Omental fat pad (tissue), 4 donors: Measurements from ENCODE around the gene LHFPL6. TPM values are rescaled to one million over a fixed set of nuclear protein-coding genes. Genes with fewer than 3 reads are reported as not detected.

Experiments
- ATAC-seq: fragments of 150-250 bp; one replicate; pipeline ENCODE4 v1.9.1; 2016; ENCODE audit warnings: mild to moderate bottlenecking, moderate library complexity; ENCODE audit not compliant: low FRiP score
- DNase-seq: peaks from one replicate; pipeline ENCODE4 v3.0.0-alpha.2; 2019; ENCODE audit warnings: low spot score
- total RNA-seq, 4 donors: library from RNA; depleted of rRNA; stranded (reverse); fragments of >200 nt; gene quantifications; one replicate each; pipeline ENCODE4 v1.1.0, GENCODE V29; 2016
- TF ChIP-seq, protein P1 (sequence below), 3 donors: fragments of 450-650 bp; IDR thresholded peaks; one replicate each; pipeline ENCODE4 v1.5.1; 2016 to 2017; ENCODE audit warnings: antibody characterized with exemption in 3 of 3, mild to moderate bottlenecking in 3 of 3, moderate library complexity in 2 of 3

Gene LHFPL6
- total RNA-seq: 100 to 1,000 TPM in 3 of 4 donors, 10 to 100 TPM in 1; 66.1 to 208 (median 109) TPM

GRCh38 chr13:39602614-39603366 is at the start of gene LHFPL6:
TSS of gene LHFPL6 (minus strand) at chr13:39603193.
- DNase-seq (peak; percentile 71), ATAC-seq (peak; percentile 99)
- TF ChIP-seq, protein P1, sequence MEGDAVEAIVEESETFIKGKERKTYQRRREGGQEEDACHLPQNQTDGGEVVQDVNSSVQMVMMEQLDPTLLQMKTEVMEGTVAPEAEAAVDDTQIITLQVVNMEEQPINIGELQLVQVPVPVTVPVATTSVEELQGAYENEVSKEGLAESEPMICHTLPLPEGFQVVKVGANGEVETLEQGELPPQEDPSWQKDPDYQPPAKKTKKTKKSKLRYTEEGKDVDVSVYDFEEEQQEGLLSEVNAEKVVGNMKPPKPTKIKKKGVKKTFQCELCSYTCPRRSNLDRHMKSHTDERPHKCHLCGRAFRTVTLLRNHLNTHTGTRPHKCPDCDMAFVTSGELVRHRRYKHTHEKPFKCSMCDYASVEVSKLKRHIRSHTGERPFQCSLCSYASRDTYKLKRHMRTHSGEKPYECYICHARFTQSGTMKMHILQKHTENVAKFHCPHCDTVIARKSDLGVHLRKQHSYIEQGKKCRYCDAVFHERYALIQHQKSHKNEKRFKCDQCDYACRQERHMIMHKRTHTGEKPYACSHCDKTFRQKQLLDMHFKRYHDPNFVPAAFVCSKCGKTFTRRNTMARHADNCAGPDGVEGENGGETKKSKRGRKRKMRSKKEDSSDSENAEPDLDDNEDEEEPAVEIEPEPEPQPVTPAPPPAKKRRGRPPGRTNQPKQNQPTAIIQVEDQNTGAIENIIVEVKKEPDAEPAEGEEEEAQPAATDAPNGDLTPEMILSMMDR (IDR thresholded peaks at IDR 0.05): no peak

- TF ChIP-seq, protein P1 (IDR thresholded peaks at IDR 0.05): no peak
- ATAC-seq (no peak), DNase-seq (no peak)
These were observed 43.1 kb upstream of the LHFPL6 start for GRCh38 chr13:39646122-39646521.

- DNase-seq (no peak), ATAC-seq (no peak)
- TF ChIP-seq, protein P1 (IDR thresholded peaks at IDR 0.05): no peak
These were observed 38.7 kb upstream of the LHFPL6 start for GRCh38 chr13:39641645-39642044.

GRCh38 chr13:39637890-39638289 is 34.9 kb upstream of the LHFPL6 start:
- TF ChIP-seq, protein P1 (IDR thresholded peaks at IDR 0.05): no peak
- ATAC-seq (no peak), DNase-seq (no peak)

- TF ChIP-seq, protein P1 (IDR thresholded peaks at IDR 0.05): no peak
- ATAC-seq: no peak
- DNase-seq: no peak
These were observed 32.6 kb upstream of the LHFPL6 start for GRCh38 chr13:39635564-39635963.

- TF ChIP-seq, protein P1 (IDR thresholded peaks at IDR 0.05): no peak
- no peak for DNase-seq
- ATAC-seq: no peak
These were observed 30.0 kb upstream of the LHFPL6 start for GRCh38 chr13:39632994-39633393.

DNA sequence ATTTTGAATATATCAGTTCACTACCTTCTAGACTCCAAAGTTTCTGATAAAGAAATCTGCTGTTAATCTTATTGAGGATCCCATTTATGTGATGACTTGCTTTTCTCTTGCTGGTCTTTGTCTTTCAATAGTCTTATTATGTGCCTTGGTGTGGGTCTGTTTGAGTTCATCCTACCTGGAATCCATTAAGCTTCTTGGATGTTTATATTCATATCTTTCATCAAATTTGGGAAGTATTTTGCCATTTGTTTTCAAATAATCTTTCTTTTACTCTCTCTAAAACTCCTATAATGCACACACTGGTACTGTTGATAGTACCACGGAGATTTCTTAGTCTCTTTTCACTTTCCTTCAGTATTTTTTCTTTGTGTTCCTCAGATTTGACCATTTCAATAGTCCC is 28.3 kb upstream of the LHFPL6 start:
- DNase-seq (no peak), ATAC-seq (no peak)

More for the DNA sequence above, 28.3 kb upstream of the LHFPL6 start:
- TF ChIP-seq, protein P1 (IDR thresholded peaks at IDR 0.05): no peak
